ENCODE data around the gene AMBRA1.

- TF ChIP-seq CTCF (IDR thresholded peaks at IDR 0.05; ENCODE audit: insufficient read depth, low read length) (no peak), GABPA (IDR thresholded peaks at IDR 0.05; ENCODE audit: low read depth) (no peak), POLR2AphosphoS5 (IDR thresholded peaks at IDR 0.05; ENCODE audit: low read depth) (no peak)
Measured at GRCh38 chr11:46512261-46512881, 81.5 kb downstream of the AMBRA1 start.
